GM12878 (cell line): ENCODE data around the gene SESN1. TPM values are rescaled to one million over a fixed set of nuclear protein-coding genes. Genes with fewer than 3 reads are reported as not detected.

ENCODE experiments used
- ATAC-seq: fragments of 200-7000 bp; cut with Tn5 transposase; 3 replicates; pipeline ENCODE4 v1.9.1; 2020; ENCODE audit warnings: mild to moderate bottlenecking, moderate library complexity
- BruUV-seq: library from RNA; stranded (reverse); fragments of 400-500 nt; replicated peaks from 2 replicates; lab custom pipeline; 2021; lab: Mats Ljungman, UMichigan
- CTCF ChIA-PET: fragments of 300-600 bp; sonication (Branson Sonifier 250); formaldehyde crosslinking; extraction: SDS; loops from one replicate; lab custom pipeline; 2021; ENCODE audit warnings: inconsistent platforms; lab: Yijun Ruan, JAX
- POLR2A ChIA-PET: fragments of 350-600 bp; formaldehyde crosslinking; extraction: SDS; loops from one replicate; lab custom pipeline; 2021; ENCODE audit warnings: inconsistent platforms; lab: Charles Lee
- RAD21 ChIA-PET: fragments of 300-600 bp; sonication (Branson Sonifier 250); formaldehyde crosslinking; loops from one replicate; lab custom pipeline; 2023; ENCODE audit warnings: antibody characterized with exemption; ENCODE audit not compliant: unreplicated experiment; lab: Charles Lee
- SMC1A ChIA-PET: fragments of 300-600 bp; sonication (Branson Sonifier 250); formaldehyde crosslinking; loops from one replicate; lab custom pipeline; 2023; ENCODE audit not compliant: unreplicated experiment, uncharacterized antibody; lab: Charles Lee
- DNase-seq: peaks from one replicate; pipeline ENCODE4 v3.0.0-alpha.2; 2011; ENCODE audit warnings: low read depth, low spot score
- FAIRE-seq: peaks from 3 replicates; lab custom pipeline; 2011; peaks lifted over from hg19 to GRCh38; lab: Jason Lieb, UNC
- H2AFZ ChIP-seq: 2 replicates; pipeline ENCODE4 v1.6.0; 2011; ENCODE audit warnings: low read depth, low read length, control low read depth; ENCODE audit not compliant: control insufficient read depth
- H3K27ac ChIP-seq: 2 replicates; pipeline ENCODE4 v1.5.1; 2011; ENCODE audit warnings: control low read depth; ENCODE audit not compliant: control insufficient read depth, insufficient read depth
- H3K27me3 ChIP-seq, 2 experiments: replicated peaks in 1 of 2; 2 replicates each; pipeline versions ENCODE4 v1.6.0 to v1.6.1; 2011; ENCODE audit warnings: low read length in 1 of 2; ENCODE audit not compliant: control insufficient read depth in 2 of 2, insufficient read depth in 2 of 2
- H3K36me3 ChIP-seq, 2 experiments: 2 replicates each; pipeline ENCODE4 v1.5.1; 2011; ENCODE audit warnings: low read length in 1 of 2; ENCODE audit not compliant: control insufficient read depth in 2 of 2, insufficient read depth in 2 of 2
- H3K4me1 ChIP-seq: 2 replicates; pipeline ENCODE4 v1.6.1; 2011; ENCODE audit warnings: mild to moderate bottlenecking, low read length, moderate library complexity, mixed read lengths; ENCODE audit not compliant: control insufficient read depth, insufficient read depth
- H3K4me2 ChIP-seq: 2 replicates; pipeline ENCODE4 v1.6.0; 2011; ENCODE audit warnings: control low read depth; ENCODE audit not compliant: control insufficient read depth, insufficient read depth
- H3K4me3 ChIP-seq: fragments of 200-600 bp; sonication (generic); 2 replicates; pipeline ENCODE4 v1.5.1; 2016
- H3K79me2 ChIP-seq: 2 replicates; pipeline ENCODE4 v1.6.0; 2011; ENCODE audit warnings: low read length; ENCODE audit not compliant: control insufficient read depth, insufficient read depth
- H3K9ac ChIP-seq: 2 replicates; pipeline ENCODE4 v1.8.0; 2011; ENCODE audit warnings: low read length, control low read depth, mixed read lengths; ENCODE audit not compliant: control insufficient read depth, insufficient read depth
- H3K9me3 ChIP-seq: replicated peaks from 3 replicates; pipeline ENCODE4 v1.5.1; 2011; ENCODE audit warnings: mild to moderate bottlenecking, low read length; ENCODE audit not compliant: control insufficient read depth, insufficient read depth
- H4K20me1 ChIP-seq: 2 replicates; pipeline ENCODE4 v1.6.0; 2011; ENCODE audit not compliant: control insufficient read depth, insufficient read depth
- CBFB ChIP-seq: IDR thresholded peaks from 2 replicates; pipeline ENCODE4 v1.6.1; 2016; ENCODE audit warnings: antibody characterized with exemption, low read depth
- EED ChIP-seq: sonication (generic); IDR thresholded peaks from 2 replicates; pipeline ENCODE4 v1.6.1; 2016; ENCODE audit warnings: antibody characterized with exemption, low read depth
- ESRRA ChIP-seq: IDR thresholded peaks from 2 replicates; pipeline ENCODE4 v1.6.1; 2012; ENCODE audit warnings: mild to moderate bottlenecking, low read length, improper control_type of control experiment
- EZH2 ChIP-seq: IDR thresholded peaks from 2 replicates; pipeline ENCODE4 v1.6.1; 2012; ENCODE audit warnings: low read depth, mild to moderate bottlenecking, control low read depth, inconsistent platforms, low read length, borderline replicate concordance; ENCODE audit not compliant: control insufficient read depth
- FOXK2 ChIP-seq: fragments of 450-650 bp; IDR thresholded peaks from 2 replicates; pipeline ENCODE4 v1.6.1; 2017; ENCODE audit warnings: mild to moderate bottlenecking, moderate library complexity
- JUND ChIP-seq: IDR thresholded peaks from 2 replicates; pipeline ENCODE4 v1.6.1; 2012; ENCODE audit warnings: low read depth, mild to moderate bottlenecking, low read length, improper control_type of control experiment, moderate library complexity
- MEF2B ChIP-seq: fragments of 450-650 bp; IDR thresholded peaks from 2 replicates; pipeline ENCODE4 v1.6.1; 2018; ENCODE audit warnings: mild to moderate bottlenecking, moderate library complexity; ENCODE audit not compliant: partially characterized antibody, poor library complexity, severe bottlenecking
- NFYA ChIP-seq: IDR thresholded peaks from 2 replicates; pipeline ENCODE4 v1.6.1; 2011; ENCODE audit warnings: low read depth, mild to moderate bottlenecking, low read length, improper control_type of control experiment, borderline replicate concordance
- NR2F1 ChIP-seq: fragments of 450-650 bp; conservative IDR thresholded peaks from 2 replicates; pipeline ENCODE4 v1.6.1; 2017; ENCODE audit warnings: mild to moderate bottlenecking
- SPI1 ChIP-seq: IDR thresholded peaks from 2 replicates; pipeline ENCODE4 v1.6.1; 2011; ENCODE audit warnings: low read depth, mild to moderate bottlenecking, low read length, moderate library complexity, borderline replicate concordance; ENCODE audit not compliant: insufficient read depth
- SREBF1 ChIP-seq: IDR thresholded peaks from 2 replicates; pipeline ENCODE4 v1.6.1; 2012; ENCODE audit warnings: mild to moderate bottlenecking, low read length
- SUZ12 ChIP-seq: fragments of 200-600 bp; sonication (generic); IDR thresholded peaks from one replicate; pipeline ENCODE4 v1.6.1; 2018; ENCODE audit warnings: antibody characterized with exemption, mild to moderate bottlenecking; ENCODE audit not compliant: unreplicated experiment
- TCF3 ChIP-seq: IDR thresholded peaks from 2 replicates; pipeline ENCODE4 v1.6.1; 2012; ENCODE audit warnings: low read depth, mild to moderate bottlenecking, low read length, borderline replicate concordance; ENCODE audit not compliant: insufficient read depth
- ZNF24 ChIP-seq: fragments of 450-650 bp; IDR thresholded peaks from 2 replicates; pipeline ENCODE4 v1.6.1; 2017; ENCODE audit warnings: antibody characterized with exemption, mild to moderate bottlenecking
- ZNF274 ChIP-seq: IDR thresholded peaks from one replicate; pipeline ENCODE4 v1.8.0; 2011; ENCODE audit not compliant: insufficient read length, insufficient read depth
- ZNF384 ChIP-seq: IDR thresholded peaks from 2 replicates; pipeline ENCODE4 v1.6.1; 2012; ENCODE audit warnings: low read depth, mild to moderate bottlenecking, low read length, improper control_type of control experiment, borderline replicate concordance
- ZNF622 ChIP-seq: fragments of 450-650 bp; IDR thresholded peaks from 2 replicates; pipeline ENCODE4 v1.6.1; 2017; ENCODE audit warnings: mild to moderate bottlenecking, inconsistent platforms
- WGBS: methylation state at CpG from one replicate; pipeline ENCODE4 v1.1.6; 2016; ENCODE audit warnings: low lambda C conversion rate; ENCODE audit not compliant: insufficient replicate concordance, insufficient coverage; ENCODE audit errors: missing lambda C conversion rate; 5-methylcytosine and 5-hydroxymethylcytosine counted together
- in situ Hi-C: fragments of 300-500 bp; cut with MboI; formaldehyde crosslinking; loops from 9 replicates; pipeline ENCODE4 v1.14.3; 2018; ENCODE audit warnings: mixed read lengths
- intact Hi-C: fragments of 100-400 bp; cut with micrococcal nuclease; formaldehyde crosslinking; loops from one replicate; pipeline ENCODE4 v1.14.2; 2022; ENCODE audit not compliant: unreplicated experiment
- polyA plus RNA-seq, 11 experiments: library from polyadenylated mRNA; depleted of rRNA in 4 of 11; unstranded in 6 of 11; stranded (reverse) in 5 of 11; fragments of >200 nt; fragmentation: Nextera tagmentation in 4 of 11; fragmentation: Illumina TruSeq in 1 of 11; extraction: Ambion mirVana in 4 of 11; extraction: Trizol in 1 of 11; gene quantifications; 1 replicate in 1 of 11; 2 replicates in 10 of 11; pipeline versions ENCODE4 v1.2.1 to v1.2.3, GENCODE V29; 2011 to 2016; ENCODE audit warnings: inconsistent platforms in 2 of 11, missing spikeins in 2 of 11, low read depth in 1 of 11
- total RNA-seq, 4 experiments: library from RNA; depleted of rRNA in 3 of 4; stranded (reverse); fragments of >200 nt in 3 of 4; fragmentation: Illumina TruSeq in 1 of 4; extraction: Trizol in 1 of 4; gene quantifications; 2 replicates each; pipeline versions ENCODE4 v1.2.1 to v1.2.3, GENCODE V29; 2013 to 2021
- TF ChIP-seq, protein P1 (sequence below): fragments of 150-350 bp; IDR thresholded peaks from 2 replicates; pipeline ENCODE4 v1.6.1; 2014; ENCODE audit warnings: mild to moderate bottlenecking, low read depth, low read length
- TF ChIP-seq, protein P2 (sequence below): IDR thresholded peaks from 2 replicates; pipeline ENCODE4 v1.6.1; 2011; ENCODE audit warnings: low read depth, low read length, improper control_type of control experiment, borderline replicate concordance
- TF ChIP-seq, protein P3 (sequence below): fragments of 450-650 bp; IDR thresholded peaks from 2 replicates; pipeline ENCODE4 v1.6.1; 2016; ENCODE audit warnings: mild to moderate bottlenecking, moderate library complexity, borderline replicate concordance

SESN1 gene
- total and polyA plus RNA-seq, 10 of the 15 experiments (the other 5 are each of a cell fraction or from before 2014, with no cell fraction given) = 1.3 to 13.0 (median 3.3) TPM

- H3K4me3 ChIP-seq = no peak overlapping the region
- intact Hi-C loops (no loop called here), in situ Hi-C loops (no loop called here)
- CTCF ChIA-PET = no interaction called here
- SMC1A ChIA-PET = interaction anchor here (0.8 kb wide), 1 partner anchor 34 kb away, joined by 3 read pairs; no protein-coding TSS in a partner anchor
- FAIRE-seq = no peak
- H3K9me3 ChIP-seq = no peaks in the 10 kb centered on the region
- 73% methylated on average over 4 of the region's 4 CpGs for WGBS
- TF ChIP-seq SREBF1 = no peak
- no peak for TF ChIP-seq MEF2B
- no peak for TF ChIP-seq NFYA
- TF ChIP-seq JUND = no peak
- TF ChIP-seq FOXK2 = no peak
- no peak for TF ChIP-seq EED
- TF ChIP-seq, protein P1, sequence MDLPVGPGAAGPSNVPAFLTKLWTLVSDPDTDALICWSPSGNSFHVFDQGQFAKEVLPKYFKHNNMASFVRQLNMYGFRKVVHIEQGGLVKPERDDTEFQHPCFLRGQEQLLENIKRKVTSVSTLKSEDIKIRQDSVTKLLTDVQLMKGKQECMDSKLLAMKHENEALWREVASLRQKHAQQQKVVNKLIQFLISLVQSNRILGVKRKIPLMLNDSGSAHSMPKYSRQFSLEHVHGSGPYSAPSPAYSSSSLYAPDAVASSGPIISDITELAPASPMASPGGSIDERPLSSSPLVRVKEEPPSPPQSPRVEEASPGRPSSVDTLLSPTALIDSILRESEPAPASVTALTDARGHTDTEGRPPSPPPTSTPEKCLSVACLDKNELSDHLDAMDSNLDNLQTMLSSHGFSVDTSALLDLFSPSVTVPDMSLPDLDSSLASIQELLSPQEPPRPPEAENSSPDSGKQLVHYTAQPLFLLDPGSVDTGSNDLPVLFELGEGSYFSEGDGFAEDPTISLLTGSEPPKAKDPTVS = no peak
- no peak for TF ChIP-seq SPI1
- TF ChIP-seq, protein P2, sequence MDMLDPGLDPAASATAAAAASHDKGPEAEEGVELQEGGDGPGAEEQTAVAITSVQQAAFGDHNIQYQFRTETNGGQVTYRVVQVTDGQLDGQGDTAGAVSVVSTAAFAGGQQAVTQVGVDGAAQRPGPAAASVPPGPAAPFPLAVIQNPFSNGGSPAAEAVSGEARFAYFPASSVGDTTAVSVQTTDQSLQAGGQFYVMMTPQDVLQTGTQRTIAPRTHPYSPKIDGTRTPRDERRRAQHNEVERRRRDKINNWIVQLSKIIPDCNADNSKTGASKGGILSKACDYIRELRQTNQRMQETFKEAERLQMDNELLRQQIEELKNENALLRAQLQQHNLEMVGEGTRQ = no peak
- TF ChIP-seq ZNF274 = no peak
- TF ChIP-seq ZNF384 = no peak
- no peak for TF ChIP-seq TCF3
- no peak for TF ChIP-seq ESRRA
- no peak for TF ChIP-seq EZH2
- no peak for TF ChIP-seq CBFB
- no peak for TF ChIP-seq ZNF24
- TF ChIP-seq SUZ12 = no peak
- TF ChIP-seq, protein P3, sequence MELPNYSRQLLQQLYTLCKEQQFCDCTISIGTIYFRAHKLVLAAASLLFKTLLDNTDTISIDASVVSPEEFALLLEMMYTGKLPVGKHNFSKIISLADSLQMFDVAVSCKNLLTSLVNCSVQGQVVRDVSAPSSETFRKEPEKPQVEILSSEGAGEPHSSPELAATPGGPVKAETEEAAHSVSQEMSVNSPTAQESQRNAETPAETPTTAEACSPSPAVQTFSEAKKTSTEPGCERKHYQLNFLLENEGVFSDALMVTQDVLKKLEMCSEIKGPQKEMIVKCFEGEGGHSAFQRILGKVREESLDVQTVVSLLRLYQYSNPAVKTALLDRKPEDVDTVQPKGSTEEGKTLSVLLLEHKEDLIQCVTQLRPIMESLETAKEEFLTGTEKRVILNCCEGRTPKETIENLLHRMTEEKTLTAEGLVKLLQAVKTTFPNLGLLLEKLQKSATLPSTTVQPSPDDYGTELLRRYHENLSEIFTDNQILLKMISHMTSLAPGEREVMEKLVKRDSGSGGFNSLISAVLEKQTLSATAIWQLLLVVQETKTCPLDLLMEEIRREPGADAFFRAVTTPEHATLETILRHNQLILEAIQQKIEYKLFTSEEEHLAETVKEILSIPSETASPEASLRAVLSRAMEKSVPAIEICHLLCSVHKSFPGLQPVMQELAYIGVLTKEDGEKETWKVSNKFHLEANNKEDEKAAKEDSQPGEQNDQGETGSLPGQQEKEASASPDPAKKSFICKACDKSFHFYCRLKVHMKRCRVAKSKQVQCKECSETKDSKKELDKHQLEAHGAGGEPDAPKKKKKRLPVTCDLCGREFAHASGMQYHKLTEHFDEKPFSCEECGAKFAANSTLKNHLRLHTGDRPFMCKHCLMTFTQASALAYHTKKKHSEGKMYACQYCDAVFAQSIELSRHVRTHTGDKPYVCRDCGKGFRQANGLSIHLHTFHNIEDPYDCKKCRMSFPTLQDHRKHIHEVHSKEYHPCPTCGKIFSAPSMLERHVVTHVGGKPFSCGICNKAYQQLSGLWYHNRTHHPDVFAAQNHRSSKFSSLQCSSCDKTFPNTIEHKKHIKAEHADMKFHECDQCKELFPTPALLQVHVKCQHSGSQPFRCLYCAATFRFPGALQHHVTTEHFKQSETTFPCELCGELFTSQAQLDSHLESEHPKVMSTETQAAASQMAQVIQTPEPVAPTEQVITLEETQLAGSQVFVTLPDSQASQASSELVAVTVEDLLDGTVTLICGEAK = no peak
- no peak for TF ChIP-seq NR2F1
- no peak for TF ChIP-seq ZNF622
- H3K36me3 ChIP-seq = no peaks in the 10 kb centered on the region
- no peaks in the 10 kb centered on the region for H3K4me1 ChIP-seq
- ATAC-seq = no peak
- H3K4me2 ChIP-seq = no peak overlapping the region
- H3K9ac ChIP-seq = no peak overlapping the region
- POLR2A ChIA-PET = no interaction called here
- no TSS peak for BruUV-seq
- no peak for DNase-seq
- H3K27ac ChIP-seq = no peak overlapping the region
- H4K20me1 ChIP-seq = no peaks in the 10 kb centered on the region; the same call in 1 of the 2 replicates
- peaks cover 0 to 7% of the 10 kb centered on the region in 2 experiments; a peak in 1 of 4 replicates for H3K27me3 ChIP-seq
- RAD21 ChIA-PET = no interaction called here
- H2AFZ ChIP-seq = no peak overlapping the region
- no peaks in the 10 kb centered on the region for H3K79me2 ChIP-seq
Measured at GRCh38 chr6:109024784-109025183, 69.9 kb downstream of the SESN1 start.
